Neural cell (in vitro differentiated cells): ENCODE results near the gene ADSS2. TPM values are rescaled to one million over a fixed set of nuclear protein-coding genes. Genes with fewer than 3 reads are reported as not detected.

ENCODE experiments used
- H2AFZ ChIP-seq: fragments of 200-600, 300-800 bp; sonication (generic), shearing (Covaris generic); 2 replicates; pipeline ENCODE4 v1.6.0; 2014; ENCODE audit warnings: low read depth, mild to moderate bottlenecking, antibody characterized with exemption, low read length, moderate library complexity
- H3F3A ChIP-seq: fragments of 200-600 bp; shearing (Covaris generic); 2 replicates; pipeline ENCODE4 v1.6.1; 2016; ENCODE audit warnings: mild to moderate bottlenecking, moderate library complexity, mixed read lengths, antibody characterized with exemption, low read length; ENCODE audit not compliant: insufficient read depth, poor library complexity, severe bottlenecking
- H3K27ac ChIP-seq: fragments of 200-600, 300-800 bp; sonication (generic), shearing (Covaris generic); 2 replicates; pipeline ENCODE4 v1.5.1; 2014; ENCODE audit warnings: mild to moderate bottlenecking, low read length, moderate library complexity
- H3K27me3 ChIP-seq: fragments of 300-800, 200-600 bp; sonication (generic), shearing (Covaris generic); 2 replicates; pipeline ENCODE4 v1.6.0; 2014; ENCODE audit warnings: mild to moderate bottlenecking, low read depth, low read length, moderate library complexity; ENCODE audit not compliant: insufficient read depth
- H3K36me3 ChIP-seq: fragments of 300-800, 200-600 bp; sonication (generic), shearing (Covaris generic); 2 replicates; pipeline ENCODE4 v1.5.1; 2014; ENCODE audit warnings: mild to moderate bottlenecking, antibody characterized with exemption, low read length, moderate library complexity; ENCODE audit not compliant: insufficient read depth
- H3K4me2 ChIP-seq: fragments of 300-800, 200-600 bp; sonication (generic), shearing (Covaris generic); 2 replicates; pipeline ENCODE4 v1.6.0; 2014; ENCODE audit warnings: mild to moderate bottlenecking, low read length
- H3K4me3 ChIP-seq: fragments of 300-800, 200-600 bp; sonication (generic), shearing (Covaris generic); 2 replicates; pipeline ENCODE4 v1.5.1; 2014; ENCODE audit warnings: mild to moderate bottlenecking, low read length, moderate library complexity
- H3K79me2 ChIP-seq: fragments of 200-600 bp; shearing (Covaris generic); replicated peaks from 2 replicates; pipeline ENCODE4 v1.6.0; 2014; ENCODE audit warnings: mild to moderate bottlenecking, low read length, moderate library complexity; ENCODE audit not compliant: insufficient read depth
- H3K9ac ChIP-seq: fragments of 300-800, 200-600 bp; sonication (generic), shearing (Covaris generic); 2 replicates; pipeline ENCODE4 v1.6.1; 2016; ENCODE audit warnings: mild to moderate bottlenecking, low read length, mixed read lengths
- H3K9me2 ChIP-seq: fragments of 200-600 bp; shearing (Covaris generic); 2 replicates; pipeline ENCODE4 v1.6.1; 2016; ENCODE audit warnings: mild to moderate bottlenecking, low read length, mixed read lengths; ENCODE audit not compliant: insufficient read depth
- H3K9me3 ChIP-seq: fragments of 200-600, 300-800 bp; sonication (generic), shearing (Covaris generic); 2 replicates; pipeline ENCODE4 v1.6.1; 2016; ENCODE audit warnings: mild to moderate bottlenecking, mixed run types, low read length, moderate library complexity, mixed read lengths
- H4K20me1 ChIP-seq: fragments of 200-600 bp; shearing (Covaris generic); 2 replicates; pipeline ENCODE4 v1.6.1; 2016; ENCODE audit warnings: mild to moderate bottlenecking, mixed run types; ENCODE audit not compliant: insufficient read depth
- CTCF ChIP-seq: fragments of 450-650 bp; IDR thresholded peaks from 2 replicates; pipeline ENCODE4 v1.5.1; 2014; ENCODE audit warnings: antibody characterized with exemption, mild to moderate bottlenecking, moderate library complexity; ENCODE audit not compliant: poor library complexity, severe bottlenecking
- EP300 ChIP-seq: fragments of 450-650 bp; conservative IDR thresholded peaks from 2 replicates; pipeline ENCODE4 v1.6.1; 2014; ENCODE audit warnings: antibody characterized with exemption, mild to moderate bottlenecking, moderate library complexity; ENCODE audit not compliant: poor library complexity, severe bottlenecking
- EZH2 ChIP-seq: fragments of 200-600, 300-800 bp; shearing (Covaris generic), sonication (generic); IDR thresholded peaks from 2 replicates; pipeline ENCODE4 v1.6.1; 2014; ENCODE audit warnings: antibody characterized with exemption, low read length, borderline replicate concordance, mild to moderate bottlenecking; ENCODE audit not compliant: insufficient read depth, poor library complexity, severe bottlenecking
- MXI1 ChIP-seq: fragments of 450-650 bp; conservative IDR thresholded peaks from 2 replicates; pipeline ENCODE4 v1.6.1; 2014; ENCODE audit warnings: antibody characterized with exemption, mild to moderate bottlenecking; ENCODE audit not compliant: poor library complexity, severe bottlenecking
- POLR2AphosphoS5 ChIP-seq: IDR thresholded peaks from 2 replicates; pipeline ENCODE4 v1.6.1; 2012
- RAD21 ChIP-seq: fragments of 450-650 bp; conservative IDR thresholded peaks from 2 replicates; pipeline ENCODE4 v1.6.1; 2014; ENCODE audit warnings: antibody characterized with exemption, mild to moderate bottlenecking, moderate library complexity
- REST ChIP-seq: IDR thresholded peaks from 2 replicates; pipeline ENCODE4 v1.6.1; 2012; ENCODE audit warnings: borderline replicate concordance
- SMC3 ChIP-seq: fragments of 450-650 bp; conservative IDR thresholded peaks from 2 replicates; pipeline ENCODE4 v1.6.1; 2014; ENCODE audit warnings: antibody characterized with exemption, mild to moderate bottlenecking, moderate library complexity; ENCODE audit not compliant: poor library complexity
- TAF1 ChIP-seq: IDR thresholded peaks from 2 replicates; pipeline ENCODE4 v1.6.1; 2012; ENCODE audit warnings: low read depth
- polyA plus RNA-seq: library from polyadenylated mRNA; depleted of rRNA; stranded (reverse); fragments of >200 nt; gene quantifications from 2 replicates; pipeline ENCODE4 v1.2.3, GENCODE V29; 2014

Gene ADSS2
- polyA plus RNA-seq, 1 donor from 2014 or later, result 86.1 TPM

- no peaks in the 10 kb centered on the region for H3K9me2 ChIP-seq
- peaks cover 46% of the 10 kb centered on the region for H3K79me2 ChIP-seq
- peak overlapping the region; percentile 51 for H2AFZ ChIP-seq
Measured at GRCh38 chr1:244450597-244451538, 841 bp downstream of the ADSS2 start.

GRCh38 chr1:244449936-244450508 is 1.7 kb downstream of the ADSS2 start:
- no peak overlapping the region for H2AFZ ChIP-seq
- H3K36me3 ChIP-seq, result no peaks in the 10 kb centered on the region
- H4K20me1 ChIP-seq, result no peaks in the 10 kb centered on the region
- no peaks in the 10 kb centered on the region for H3F3A ChIP-seq
- H3K27ac ChIP-seq, result peak overlapping the region; percentile 85
- TF ChIP-seq POLR2AphosphoS5 (peak; percentile 65), TAF1 (no peak), MXI1 (no peak), REST (peak; percentile 29), CTCF (no peak), SMC3 (no peak), RAD21 (no peak), EP300 (peak; percentile 61), EZH2 (no peak)
- no peaks in the 10 kb centered on the region for H3K27me3 ChIP-seq
- peak overlapping the region; percentile 91 for H3K9ac ChIP-seq
- peaks cover 47% of the 10 kb centered on the region for H3K79me2 ChIP-seq
- peak overlapping the region; percentile 86 for H3K4me2 ChIP-seq
- no peaks in the 10 kb centered on the region for H3K9me3 ChIP-seq
- peak overlapping the region; percentile 88 for H3K4me3 ChIP-seq
- H3K9me2 ChIP-seq, result no peaks in the 10 kb centered on the region

More at GRCh38 chr1:244450597-244451538, 841 bp downstream of the ADSS2 start:
- Histone ChIP-seq H3F3A (no peaks in the 10 kb centered on the region), H4K20me1 (no peaks in the 10 kb centered on the region), H3K36me3 (no peaks in the 10 kb centered on the region), H3K9ac (peak overlapping the region; percentile 91), H3K27ac (peak overlapping the region; percentile 85), H3K4me3 (peak overlapping the region; percentile 88), H3K9me3 (no peaks in the 10 kb centered on the region), H3K27me3 (no peaks in the 10 kb centered on the region), H3K4me2 (peak overlapping the region; percentile 86)
- TF ChIP-seq MXI1 (peak; percentile 76), RAD21 (no peak)
